NOMO-1 (cell line): ENCODE measurements around the gene WFDC5.
A peak's percentile ranks its signal among the peaks of the same experiment; 100 is the strongest.

Experiments
- DNase-seq, 2 experiments: peaks; one replicate each; lab custom pipeline; 2025; ENCODE audit not compliant: unreplicated experiment in 2 of 2; lab: John Stamatoyannopoulos, UW

Gene WFDC5

GRCh38 chr20:45115829-45116228 is 855 bp upstream of the WFDC5 start:
- no peak for DNase-seq

GRCh38 chr20:45115386-45115774 is 406 bp upstream of the WFDC5 start:
- no peak for DNase-seq

GRCh38 chr20:45113865-45114264 is 1.1 kb downstream of the WFDC5 start:
- no peak for DNase-seq

GRCh38 chr20:45112754-45113153 is 2.2 kb downstream of the WFDC5 start:
- no peak for DNase-seq

GRCh38 chr20:45111799-45112471 is 3.0 kb downstream of the WFDC5 start:
- DNase-seq, result peak in 1 of 2 experiments; percentile 9

- DNase-seq, result no peak
Measured at GRCh38 chr20:45111285-45111684, 3.7 kb downstream of the WFDC5 start.

- no peak for DNase-seq
Measured at GRCh38 chr20:45110301-45110700, 4.7 kb downstream of the WFDC5 start.

GRCh38 chr20:45109634-45110033 is 5.3 kb downstream of the WFDC5 start:
- DNase-seq, result no peak

- no peak for DNase-seq
Measured at GRCh38 chr20:45105317-45105716, 9.7 kb downstream of the WFDC5 start.

- peak in 1 of 2 experiments; percentile 24 for DNase-seq
Measured at GRCh38 chr20:45104786-45105185, 10.2 kb downstream of the WFDC5 start.

- no peak for DNase-seq
Measured at GRCh38 chr20:45103072-45103471, 11.9 kb downstream of the WFDC5 start.

- no peak for DNase-seq
Measured at GRCh38 chr20:45101333-45101850, 13.6 kb downstream of the WFDC5 start.

- peak; percentile 37 to 54 for DNase-seq
Measured at GRCh38 chr20:45100563-45101245, 14.3 kb downstream of the WFDC5 start, which contains the start of gene KCNS1. Gene KCNS1, minus strand, starts transcription at chr20:45101127. Its CDS starts 1,891 bp downstream, at chr20:45099236.

- no peak for DNase-seq
Measured at GRCh38 chr20:45098103-45098773, 16.7 kb downstream of the WFDC5 start.

GRCh38 chr20:45097485-45098102 is 17.4 kb downstream of the WFDC5 start:
- peak; percentile 42 to 44 for DNase-seq

- DNase-seq, result no peak
Measured at GRCh38 chr20:45096781-45097180, 18.2 kb downstream of the WFDC5 start.

- peak; percentile 42 to 54 for DNase-seq
Measured at GRCh38 chr20:45095805-45096238, 19.2 kb downstream of the WFDC5 start.

GRCh38 chr20:45094864-45095574 is 20.0 kb downstream of the WFDC5 start:
- DNase-seq, result no peak

- DNase-seq, result no peak
Measured at GRCh38 chr20:45094201-45094600, 20.8 kb downstream of the WFDC5 start.

GRCh38 chr20:45092898-45093297 is 22.1 kb downstream of the WFDC5 start:
- DNase-seq, result no peak
